Activated CD8-positive, alpha-beta memory T cell treated with anti-CD3 and anti-CD28 coated beads for 1 hour (primary cell): ENCODE results near the gene PGAP6.
"Not testable (repeated sequence)": the region's sequence is repeated elsewhere in the genome, so short reads cannot be mapped to it uniquely, and the experiment has no call there.

Experiments
- DNase-seq, 2 donors: peaks; one replicate each; pipeline ENCODE4 v3.0.0-alpha.2; 2020; ENCODE audit warnings: low read depth in 1 of 2; ENCODE audit errors: extremely low read depth in 1 of 2

PGAP6 gene

GRCh38 chr16:401468-402348 is 19.9 kb upstream of the PGAP6 start, which contains the start of gene DECR2:
Gene DECR2, plus strand, starts transcription at chr16:401885. Its CDS starts 79 bp downstream, at chr16:401964.
- DNase-seq, result peak; percentile 91 to 100

GRCh38 chr16:400061-400591 is 18.3 kb upstream of the PGAP6 start:
- DNase-seq, result no peak

- no peak for DNase-seq
Observed at GRCh38 chr16:399340-400019, 17.7 kb upstream of the PGAP6 start.

- no peak for DNase-seq
Observed at GRCh38 chr16:398561-399339, 17.0 kb upstream of the PGAP6 start.

DNA sequence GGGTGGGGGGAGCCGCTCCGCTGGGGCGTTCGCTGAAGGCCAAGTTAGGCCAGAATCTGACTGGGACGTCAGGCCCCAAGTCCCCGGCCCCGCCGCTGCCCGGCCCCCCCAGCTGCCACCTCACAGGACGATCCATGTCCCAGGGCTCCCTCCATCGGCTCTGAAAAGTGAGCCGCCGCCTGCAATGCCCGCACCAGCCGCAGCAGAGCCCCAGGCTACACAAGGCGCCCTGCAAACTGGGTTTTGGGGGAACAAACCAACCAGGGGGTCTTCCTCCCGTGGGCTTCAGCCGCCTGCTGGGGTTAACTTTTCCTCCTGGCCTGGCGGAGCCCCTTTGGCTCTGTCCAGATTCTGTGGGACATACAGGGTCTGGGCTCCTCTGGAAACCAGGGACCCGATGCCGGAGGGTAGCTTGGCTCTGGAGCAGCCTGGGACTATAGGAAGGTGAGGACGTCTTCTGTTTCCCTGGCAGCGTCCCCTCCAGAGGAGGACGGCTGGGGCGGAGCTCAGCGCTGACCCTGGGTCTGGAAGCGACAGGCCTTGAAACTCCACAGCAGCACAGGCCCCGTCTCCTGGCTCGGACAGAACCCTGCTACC is 16.1 kb upstream of the PGAP6 start:
- no peak for DNase-seq

- DNase-seq, result no peak
Observed at GRCh38 chr16:397135-397661, 15.4 kb upstream of the PGAP6 start, which contains the start of gene NME4. Gene NME4, plus strand, starts transcription at chr16:397199. Its CDS starts 24 bp downstream, at chr16:397223.

DNA sequence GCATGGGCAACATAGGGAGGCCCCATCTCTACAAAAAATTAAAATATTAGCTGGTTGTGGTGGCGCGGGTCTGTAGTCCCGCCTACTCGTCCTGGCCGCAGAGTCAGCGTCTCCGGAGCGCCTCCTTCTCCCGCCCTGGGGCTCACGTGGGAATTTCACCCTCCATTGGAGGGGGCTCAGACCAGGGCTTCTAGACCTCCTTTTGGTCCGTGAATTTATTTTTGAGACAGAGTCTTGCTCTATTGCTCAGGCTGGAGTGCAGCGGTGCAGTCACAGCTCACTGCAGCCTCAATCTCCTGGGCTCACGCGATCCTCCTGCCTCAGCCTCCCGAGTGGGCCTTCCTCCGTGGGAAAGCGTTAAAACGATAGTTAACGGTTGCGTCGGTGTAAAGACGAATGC is 14.8 kb upstream of the PGAP6 start:
- no peak for DNase-seq

DNA sequence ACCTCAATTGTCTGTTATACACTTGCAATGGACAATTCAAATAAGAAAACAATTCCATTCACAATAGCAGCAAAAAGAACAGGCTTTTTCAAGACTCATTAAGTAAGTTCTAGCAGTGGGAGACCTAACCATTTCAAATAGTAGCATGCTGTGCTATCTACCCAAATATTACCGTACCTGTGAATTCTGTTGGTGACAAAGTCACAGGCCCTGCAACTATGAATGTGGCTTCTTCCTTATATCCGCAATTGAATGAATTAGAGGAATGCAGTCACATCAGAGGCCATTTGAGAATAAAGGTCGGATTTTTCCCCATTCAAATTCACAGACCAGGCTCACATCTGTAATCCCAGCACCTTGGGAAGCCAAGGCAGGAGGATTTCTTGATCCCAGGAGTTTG is 14.4 kb upstream of the PGAP6 start:
- DNase-seq, result no peak

GRCh38 chr16:392450-393030 is 10.8 kb upstream of the PGAP6 start:
- DNase-seq, result no peak

GRCh38 chr16:391885-392335 is 10.1 kb upstream of the PGAP6 start:
- peak; percentile 53 to 69 for DNase-seq

GRCh38 chr16:389352-389751 is 7.6 kb upstream of the PGAP6 start:
- DNase-seq, result no peak

- DNase-seq, result not testable (repeated sequence)
Observed at GRCh38 chr16:387761-388666, 6.2 kb upstream of the PGAP6 start.

- DNase-seq, result no peak
Observed at GRCh38 chr16:386641-387156, 4.9 kb upstream of the PGAP6 start.

DNA sequence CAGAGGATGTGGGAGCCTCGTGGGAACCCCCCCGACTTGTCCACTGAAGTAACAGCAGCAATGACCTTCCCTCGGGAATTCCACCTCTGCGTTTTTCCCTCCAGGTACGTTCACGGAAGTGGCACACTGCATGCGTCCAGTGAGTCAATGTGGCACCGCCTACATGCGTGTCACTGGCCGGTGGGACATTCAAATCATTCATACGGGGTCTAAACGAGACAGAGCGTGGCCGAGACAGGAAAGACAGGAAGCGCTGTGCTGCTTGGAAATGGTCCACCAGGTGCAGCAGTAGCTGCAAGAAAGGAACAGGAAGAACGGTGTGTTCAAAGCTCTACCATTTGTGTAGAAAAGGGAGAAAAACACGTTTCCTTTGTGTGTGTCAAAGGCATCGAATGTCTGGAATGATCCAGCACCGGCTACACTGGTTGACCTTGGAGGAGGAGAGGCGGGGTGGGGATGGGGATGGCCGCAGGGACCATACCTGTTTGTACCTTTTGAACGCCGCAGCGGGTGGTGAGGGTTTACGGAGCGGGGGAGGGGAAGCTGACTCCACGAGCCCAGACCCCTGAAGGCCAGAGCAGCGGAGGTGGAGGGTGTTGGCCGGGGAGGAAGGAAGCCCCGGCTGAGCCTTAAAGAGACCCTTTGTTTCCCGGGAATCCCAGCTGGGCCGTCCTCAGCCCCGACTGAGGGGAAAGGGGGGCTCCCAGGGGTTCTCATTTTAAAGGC is 1.7 kb upstream of the PGAP6 start:
- no peak for DNase-seq

GRCh38 chr16:381012-381788 is 578 bp downstream of the PGAP6 start:
- DNase-seq, result no peak

- no peak for DNase-seq
Observed at GRCh38 chr16:380762-381011, 1.1 kb downstream of the PGAP6 start.

- no peak for DNase-seq
Observed at GRCh38 chr16:379961-380761, 1.6 kb downstream of the PGAP6 start.
